UCSD-AML1 (cell line): ENCODE results near the gene XKR3.
"Not testable (repeated sequence)": the region's sequence is repeated elsewhere in the genome, so short reads cannot be mapped to it uniquely, and the experiment has no call there.

Experiments
- DNase-seq: peaks from one replicate; lab custom pipeline; 2025; ENCODE audit not compliant: unreplicated experiment; lab: John Stamatoyannopoulos, UW

XKR3 gene

GRCh38 chr22:16748160-16748929 is 76.9 kb downstream of the XKR3 start:
- DNase-seq, result not testable (repeated sequence)

GRCh38 chr22:16747266-16748159 is 77.7 kb downstream of the XKR3 start:
- DNase-seq, result not testable (repeated sequence)

- not testable (repeated sequence) for DNase-seq
Measured at GRCh38 chr22:16734271-16734670, 90.9 kb downstream of the XKR3 start.
